ENCODE results near the gene COBL. TPM values are rescaled to one million over a fixed set of nuclear protein-coding genes. Genes with fewer than 3 reads are reported as not detected.

The COBL gene
- total and polyA plus RNA-seq, 8 donors: 7.4 to 32.0 (median 16.8) TPM

DNA sequence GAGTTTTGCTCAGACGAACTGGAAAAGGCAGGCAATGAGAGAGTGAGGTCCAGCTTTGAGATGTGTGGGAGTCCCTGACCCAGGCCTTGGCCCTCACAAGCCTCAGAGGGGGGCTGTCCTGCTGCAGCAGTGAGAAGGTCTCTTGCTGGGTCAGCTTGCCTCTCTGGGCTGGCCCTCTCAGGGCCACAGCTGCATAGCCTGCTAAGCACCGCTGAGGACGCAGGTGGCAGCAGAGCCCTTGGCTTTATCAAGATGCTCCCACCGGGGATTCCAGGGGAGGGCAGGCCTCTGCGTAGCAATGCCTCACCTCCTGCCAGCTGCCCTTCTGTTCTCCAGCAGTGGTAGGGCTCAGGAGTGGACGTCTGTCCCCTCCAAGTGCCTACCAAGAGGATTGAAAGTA is 128.7 kb downstream of the COBL start:
- ATAC-seq (peak in 3 of 4 donors; percentile 42 to 72 (median 66)), FAIRE-seq (no peak), DNase-seq (peak in 2 of 6 donors; percentile 17 to 60)
- no peaks in the 10 kb centered on the region for H3K4me1 ChIP-seq
- H3K27me3 ChIP-seq: no peaks in the 10 kb centered on the region
- H3K36me3 ChIP-seq: peaks cover 0 to 5% (median 0%) of the 10 kb centered on the region in 3 donors
- intact Hi-C loops (cut with DNase I): no loop called here
- no peak overlapping the region for H3K27ac ChIP-seq
- TF ChIP-seq, protein P1, sequence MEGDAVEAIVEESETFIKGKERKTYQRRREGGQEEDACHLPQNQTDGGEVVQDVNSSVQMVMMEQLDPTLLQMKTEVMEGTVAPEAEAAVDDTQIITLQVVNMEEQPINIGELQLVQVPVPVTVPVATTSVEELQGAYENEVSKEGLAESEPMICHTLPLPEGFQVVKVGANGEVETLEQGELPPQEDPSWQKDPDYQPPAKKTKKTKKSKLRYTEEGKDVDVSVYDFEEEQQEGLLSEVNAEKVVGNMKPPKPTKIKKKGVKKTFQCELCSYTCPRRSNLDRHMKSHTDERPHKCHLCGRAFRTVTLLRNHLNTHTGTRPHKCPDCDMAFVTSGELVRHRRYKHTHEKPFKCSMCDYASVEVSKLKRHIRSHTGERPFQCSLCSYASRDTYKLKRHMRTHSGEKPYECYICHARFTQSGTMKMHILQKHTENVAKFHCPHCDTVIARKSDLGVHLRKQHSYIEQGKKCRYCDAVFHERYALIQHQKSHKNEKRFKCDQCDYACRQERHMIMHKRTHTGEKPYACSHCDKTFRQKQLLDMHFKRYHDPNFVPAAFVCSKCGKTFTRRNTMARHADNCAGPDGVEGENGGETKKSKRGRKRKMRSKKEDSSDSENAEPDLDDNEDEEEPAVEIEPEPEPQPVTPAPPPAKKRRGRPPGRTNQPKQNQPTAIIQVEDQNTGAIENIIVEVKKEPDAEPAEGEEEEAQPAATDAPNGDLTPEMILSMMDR (IDR thresholded peaks at IDR 0.05): no peak
- no peak overlapping the region for H3K4me3 ChIP-seq
- no peaks in the 10 kb centered on the region for H3K9me3 ChIP-seq
- WGBS, 2 donors: 55 to 63% methylated on average over 6 of the region's 6 CpGs

DNA sequence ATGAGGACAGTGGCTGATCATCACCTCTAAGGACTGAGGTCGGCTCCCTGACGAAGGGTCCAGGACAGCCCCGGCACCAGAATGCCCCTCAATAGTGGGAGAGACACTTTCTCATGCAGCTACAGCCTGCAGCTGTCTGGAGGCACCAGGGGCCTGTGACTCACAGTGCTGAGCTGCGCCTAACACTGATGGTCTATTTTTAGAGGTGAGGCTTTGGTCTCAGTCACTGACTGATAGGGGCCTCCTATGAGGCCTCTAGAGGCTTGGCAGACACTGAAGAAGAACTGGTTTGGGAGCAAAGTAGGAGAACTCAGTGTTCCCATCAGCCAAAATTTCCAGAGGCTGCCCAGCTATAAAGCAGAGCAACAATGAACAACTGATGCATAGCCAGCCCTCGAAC is 130.1 kb downstream of the COBL start:
- WGBS, 2 donors: 77 to 88% methylated on average over 5 of the region's 5 CpGs
- no peak for FAIRE-seq
- H3K4me1 ChIP-seq: no peaks in the 10 kb centered on the region
- intact Hi-C loops (cut with DNase I): no loop called here
- no peak for DNase-seq
- H3K36me3 ChIP-seq: peaks cover 0 to 5% (median 0%) of the 10 kb centered on the region in 3 donors
- no peaks in the 10 kb centered on the region for H3K9me3 ChIP-seq
- no peak for ATAC-seq
- H3K27me3 ChIP-seq: no peaks in the 10 kb centered on the region
- no peak overlapping the region for H3K4me3 ChIP-seq
- TF ChIP-seq, protein P1 (IDR thresholded peaks at IDR 0.05): no peak
- H3K27ac ChIP-seq: no peak overlapping the region

DNA sequence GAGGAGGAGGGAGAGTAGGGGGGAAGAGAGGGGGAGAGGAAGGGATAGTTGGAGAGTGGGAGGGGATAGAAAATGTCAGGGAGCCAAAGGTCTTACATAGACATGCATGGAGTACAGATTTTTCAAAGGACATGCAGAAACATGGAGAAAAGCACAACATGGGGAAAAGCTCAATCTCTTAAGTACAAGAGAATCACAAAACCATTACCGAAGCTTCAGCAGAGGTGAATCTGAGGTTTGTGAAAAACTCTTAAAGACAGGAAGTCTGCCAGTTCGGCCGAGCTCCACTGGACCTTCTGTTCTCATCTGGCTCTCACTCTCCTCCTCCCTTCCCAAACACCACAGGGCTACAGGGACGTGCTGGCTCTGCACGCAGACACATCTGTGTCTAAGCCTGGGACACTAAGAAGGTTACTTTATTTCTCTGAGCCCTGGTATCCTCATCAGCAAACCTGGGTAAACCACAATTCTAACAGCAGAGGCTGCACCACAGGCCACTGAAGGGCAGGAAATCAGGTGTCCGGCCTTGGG is 133.9 kb downstream of the COBL start:
- H3K27me3 ChIP-seq: no peaks in the 10 kb centered on the region
- H3K36me3 ChIP-seq: peaks cover 0 to 5% (median 0%) of the 10 kb centered on the region in 3 donors
- H3K4me3 ChIP-seq: no peak overlapping the region
- TF ChIP-seq, protein P1 (IDR thresholded peaks at IDR 0.05): no peak
- ATAC-seq: no peak
- intact Hi-C loops (cut with DNase I): no loop called here
- WGBS, 2 donors: 79 to 84% methylated on average over 6 of the region's 6 CpGs
- no peak overlapping the region for H3K27ac ChIP-seq
- DNase-seq: no peak
- H3K9me3 ChIP-seq: no peaks in the 10 kb centered on the region
- no peak for FAIRE-seq
- peaks cover 0 to 3% (median 0%) of the 10 kb centered on the region in 3 donors for H3K4me1 ChIP-seq

DNA sequence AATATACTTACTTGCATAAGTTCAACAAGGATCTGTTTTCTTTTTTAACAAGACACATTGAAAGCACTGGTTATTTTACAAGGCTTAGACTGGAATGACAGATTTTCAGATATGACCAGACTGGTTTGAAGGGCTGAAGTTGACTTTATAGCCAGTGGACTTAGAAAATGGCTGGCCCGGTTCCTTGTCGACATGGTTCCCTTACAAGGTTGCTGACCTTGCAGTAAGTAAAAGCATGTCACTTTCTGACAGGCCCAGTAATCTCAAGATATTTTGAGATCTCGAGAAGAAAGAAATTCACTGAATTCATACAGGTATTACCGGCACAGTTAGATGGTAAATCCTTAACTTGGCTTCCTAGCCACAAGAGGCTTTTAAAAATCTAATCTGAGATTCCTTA is 136.5 kb downstream of the COBL start:
- TF ChIP-seq, protein P1 (IDR thresholded peaks at IDR 0.05): no peak
- Histone ChIP-seq H3K4me3 (no peak overlapping the region), H3K36me3 (peaks cover 0 to 5% (median 0%) of the 10 kb centered on the region in 3 donors), H3K27ac (no peak overlapping the region), H3K27me3 (no peaks in the 10 kb centered on the region), H3K4me1 (peaks cover 0 to 3% (median 0%) of the 10 kb centered on the region in 3 donors), H3K9me3 (no peaks in the 10 kb centered on the region)
- FAIRE-seq: no peak
- ATAC-seq: no peak
- intact Hi-C loops (cut with DNase I): no loop called here
- 59 to 65% methylated on average over 4 of the region's 4 CpGs for WGBS, 2 donors
- no peak for DNase-seq

DNA sequence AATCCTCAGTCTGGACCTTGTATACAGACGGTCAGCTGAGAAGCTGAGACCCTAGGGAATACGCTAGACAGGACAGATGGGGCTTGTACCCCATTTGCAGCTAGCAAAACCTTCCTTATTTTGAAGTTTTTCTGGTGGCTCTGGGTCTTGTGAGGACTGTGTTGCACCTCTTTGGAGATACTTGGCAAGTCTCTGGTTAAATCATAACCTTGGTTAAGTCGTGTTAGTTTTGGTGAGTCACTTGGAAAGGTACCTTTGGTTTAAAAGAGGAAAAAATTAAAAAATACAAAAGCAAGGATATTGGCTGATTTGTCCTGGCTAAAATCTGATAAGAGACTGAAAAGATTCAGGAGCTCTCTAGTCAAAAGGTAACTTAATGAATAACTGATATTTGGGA is 140.6 kb downstream of the COBL start:
- Histone ChIP-seq H3K27me3 (no peaks in the 10 kb centered on the region), H3K36me3 (no peaks in the 10 kb centered on the region), H3K9me3 (no peaks in the 10 kb centered on the region), H3K4me3 (no peak overlapping the region), H3K27ac (no peak overlapping the region), H3K4me1 (peaks cover 0 to 3% (median 0%) of the 10 kb centered on the region in 3 donors)
- FAIRE-seq: no peak
- intact Hi-C loops (cut with DNase I): loop anchor here in 1 of 3 donors (10.0 kb wide), 1 partner anchor 189 kb away; no protein-coding TSS in a partner anchor
- ATAC-seq: no peak
- no peak for DNase-seq
- WGBS, 2 donors: 55 to 57% methylated on average over 3 of the region's 3 CpGs
- TF ChIP-seq, protein P1 (IDR thresholded peaks at IDR 0.05): no peak
